C1 segment of cervical spinal cord (tissue), 14 donors: ENCODE measurements around the gene RMRP.

Source experiments
- DNase-seq, 14 donors: peaks; one replicate each; lab custom pipeline; 2025; lab: John Stamatoyannopoulos, UW

RMRP gene

GRCh38 chr9:35657546-35658136, at the start of gene RMRP:
TSS of gene RMRP (minus strand) at chr9:35658019.
- peak; percentile 40 to 99 (median 90) for DNase-seq

DNA sequence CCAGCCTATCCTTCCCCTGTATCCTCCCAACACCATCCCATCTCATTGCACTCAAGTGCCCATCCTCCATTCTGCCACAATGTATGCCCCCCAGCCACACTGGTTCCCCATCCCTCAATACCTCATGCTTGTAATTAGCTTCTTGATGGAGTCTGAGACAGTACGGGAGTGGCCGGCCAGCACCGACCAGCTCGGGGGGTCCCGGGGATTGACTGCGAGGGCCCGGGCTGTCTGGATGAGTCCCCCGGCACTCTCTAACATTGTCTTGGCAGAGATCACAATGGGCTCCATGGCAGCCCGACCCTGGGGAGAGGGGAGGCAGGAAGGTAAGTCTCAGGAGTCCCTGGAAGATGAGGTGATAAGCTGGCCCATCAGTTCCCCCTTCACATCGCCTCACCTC, 49.1 kb upstream of the RMRP start:
- DNase-seq, result no peak

- peak in 1 of 14 donors; percentile 92 for DNase-seq
Measured at GRCh38 chr9:35705836-35706430, 48.1 kb upstream of the RMRP start.

GRCh38 chr9:35705372-35705771, 47.6 kb upstream of the RMRP start:
- DNase-seq, result no peak

DNA sequence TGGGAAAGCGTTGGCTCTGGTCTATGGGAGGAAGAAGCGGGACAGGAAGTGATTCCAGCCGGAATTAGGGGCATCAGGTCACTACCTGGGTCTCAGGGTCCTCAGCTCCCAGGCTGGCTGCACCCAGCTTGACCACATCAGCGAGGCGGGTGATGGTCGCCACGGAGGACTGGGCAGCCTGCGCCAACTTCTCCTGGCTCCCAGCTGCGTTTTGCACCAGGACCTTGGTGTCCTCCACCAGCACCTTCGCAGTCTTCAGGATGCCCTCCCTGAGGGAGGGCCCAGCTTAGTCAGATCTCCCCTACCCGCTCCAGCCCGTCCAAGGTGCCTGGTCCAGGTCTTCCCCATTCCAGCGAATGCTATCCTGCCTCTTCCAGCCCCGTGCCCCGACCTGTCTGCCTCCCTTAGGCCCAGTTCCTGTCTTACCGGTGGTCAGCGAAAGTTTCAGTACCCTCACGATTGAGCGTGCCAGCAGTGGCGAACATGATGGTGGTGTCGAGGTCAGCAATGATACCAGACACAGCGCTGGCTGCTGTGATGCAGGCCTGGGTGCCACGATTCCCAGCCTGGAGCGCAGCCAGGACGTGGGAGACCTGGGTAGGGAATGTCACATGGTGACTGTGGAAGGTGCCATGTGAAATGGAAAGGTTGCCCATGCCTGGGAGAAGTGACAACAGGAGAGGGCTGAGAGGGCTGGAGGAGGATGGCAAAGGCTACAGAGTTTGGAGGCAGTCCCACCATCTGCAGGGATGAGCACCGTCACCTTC, 46.3 kb upstream of the RMRP start:
- DNase-seq, result no peak

DNA sequence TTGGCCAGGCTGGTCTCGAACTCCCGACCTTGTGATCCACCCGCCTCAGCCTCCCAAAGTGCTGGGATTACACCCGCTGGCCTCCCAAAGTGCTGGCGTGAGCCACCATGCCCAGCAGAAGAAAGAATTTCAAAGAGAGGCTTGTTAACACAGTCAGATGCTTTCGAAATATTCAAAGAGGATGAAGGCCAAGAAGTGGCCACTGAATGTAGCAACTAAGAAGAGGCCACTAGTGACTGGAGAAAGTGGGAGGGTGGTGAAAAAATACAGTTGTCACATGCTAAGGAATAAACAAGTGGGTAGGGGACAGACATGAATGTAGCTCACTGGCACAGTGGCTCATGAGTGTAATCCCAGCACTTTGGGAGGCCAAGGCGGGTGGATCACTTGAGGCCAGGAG, 44.9 kb upstream of the RMRP start:
- no peak for DNase-seq

- no peak for DNase-seq
Measured at GRCh38 chr9:35700942-35701341, 43.1 kb upstream of the RMRP start.

GRCh38 chr9:35700031-35700430, 42.2 kb upstream of the RMRP start:
- DNase-seq, result no peak

DNA sequence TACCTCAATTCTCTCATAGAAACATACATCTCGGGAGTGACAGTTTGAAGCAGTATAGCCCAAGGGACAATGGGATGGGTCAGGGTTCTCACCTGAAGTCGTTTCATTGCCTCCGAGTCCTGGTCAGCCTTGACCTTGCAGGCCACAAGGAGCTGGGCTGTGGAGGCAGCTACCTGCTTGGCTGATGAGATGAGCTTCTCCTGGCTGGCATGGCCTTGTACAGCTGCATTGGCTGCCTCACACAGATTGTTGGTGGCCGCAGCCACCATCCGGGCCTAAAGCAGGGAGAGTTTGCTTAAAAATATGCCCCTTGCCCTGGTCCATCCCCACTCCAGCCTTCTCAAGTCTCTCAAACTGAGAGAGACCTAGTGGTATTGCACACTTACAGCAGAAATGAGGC, 40.4 kb upstream of the RMRP start:
- no peak for DNase-seq

GRCh38 chr9:35697486-35697885, 39.7 kb upstream of the RMRP start:
- DNase-seq, result no peak

GRCh38 chr9:35696520-35697215, 38.8 kb upstream of the RMRP start:
- peak in 6 of 14 donors; percentile 5 to 56 (median 15) for DNase-seq

GRCh38 chr9:35695943-35696401, 38.2 kb upstream of the RMRP start:
- DNase-seq, result no peak

GRCh38 chr9:35691757-35692301, 34.0 kb upstream of the RMRP start:
- no peak for DNase-seq

DNA sequence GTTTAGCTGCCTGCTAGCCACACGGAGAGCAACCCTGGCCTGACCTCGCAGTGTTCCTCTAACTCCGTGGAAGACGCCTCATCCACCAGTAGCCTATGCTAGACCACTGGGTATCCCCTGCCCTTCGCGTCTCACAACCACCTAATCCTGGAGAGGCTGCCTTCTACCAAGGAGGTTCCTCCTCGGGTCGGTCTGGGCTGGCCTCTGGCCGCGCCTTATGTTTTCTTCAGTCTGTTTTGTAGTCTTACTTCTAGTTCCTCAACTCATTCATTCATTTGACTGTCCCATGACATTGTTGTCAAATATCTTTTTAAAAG, 33.5 kb upstream of the RMRP start:
- DNase-seq, result peak in 3 of 14 donors; percentile 46 to 67 (median 49)

GRCh38 chr9:35690614-35691333, 33.0 kb upstream of the RMRP start:
- DNase-seq, result peak in 10 of 14 donors; percentile 21 to 67 (median 40)

GRCh38 chr9:35690294-35690613, 32.4 kb upstream of the RMRP start:
- DNase-seq, result peak in 1 of 14 donors; percentile 37

- no peak for DNase-seq
Measured at GRCh38 chr9:35689542-35690293, 31.9 kb upstream of the RMRP start, which contains the start of gene TPM2. TSS of gene TPM2 (minus strand) at chr9:35689925. CDS start at chr9:35689817, 108 bp downstream.

GRCh38 chr9:35688558-35689541, 31.0 kb upstream of the RMRP start:
- DNase-seq, result no peak

GRCh38 chr9:35687972-35688557, 30.2 kb upstream of the RMRP start:
- DNase-seq, result no peak
